HEK293T (cell line): ENCODE data around the gene LEFTY2.

Source experiments
- BHLHE40 ChIP-seq: fragments of 450-650 bp; IDR thresholded peaks from 2 replicates; pipeline ENCODE4 v1.6.1; 2016; ENCODE audit warnings: mild to moderate bottlenecking, moderate library complexity, borderline replicate concordance
- CTBP1 ChIP-seq: fragments of 450-650 bp; IDR thresholded peaks from 2 replicates; pipeline ENCODE4 v1.6.1; 2016; ENCODE audit warnings: borderline replicate concordance
- FOXK2 ChIP-seq: fragments of 450-650 bp; IDR thresholded peaks from 2 replicates; pipeline ENCODE4 v1.6.1; 2016; ENCODE audit warnings: mild to moderate bottlenecking
- FOXM1 ChIP-seq: fragments of 450-650 bp; IDR thresholded peaks from 2 replicates; pipeline ENCODE4 v1.6.1; 2017; ENCODE audit warnings: mild to moderate bottlenecking, borderline replicate concordance
- HDGF ChIP-seq: fragments of 450-650 bp; IDR thresholded peaks from 2 replicates; pipeline ENCODE4 v1.6.1; 2017; ENCODE audit warnings: antibody characterized with exemption, borderline replicate concordance
- NFRKB ChIP-seq: fragments of 450-650 bp; IDR thresholded peaks from 2 replicates; pipeline ENCODE4 v1.6.1; 2016; ENCODE audit warnings: mild to moderate bottlenecking, moderate library complexity
- PKNOX1 ChIP-seq: fragments of 450-650 bp; IDR thresholded peaks from 2 replicates; pipeline ENCODE4 v1.6.1; 2016
- SP1 ChIP-seq: fragments of 450-650 bp; IDR thresholded peaks from 2 replicates; pipeline ENCODE4 v1.6.1; 2017
- SUZ12 ChIP-seq: fragments of 450-650 bp; IDR thresholded peaks from 2 replicates; pipeline ENCODE4 v1.6.1; 2016; ENCODE audit warnings: mild to moderate bottlenecking
- TARDBP ChIP-seq: fragments of 450-650 bp; IDR thresholded peaks from 2 replicates; pipeline ENCODE4 v1.6.1; 2016
- ZNF384 ChIP-seq: fragments of 450-650 bp; IDR thresholded peaks from 2 replicates; pipeline ENCODE4 v1.6.1; 2016

GRCh38 chr1:225930566-225930965 lies 10.5 kb downstream of the LEFTY2 start:
- TF ChIP-seq FOXM1 = no peak
- TF ChIP-seq CTBP1 = no peak
- no peak for TF ChIP-seq FOXK2
- no peak for TF ChIP-seq ZNF384
- TF ChIP-seq SUZ12 = no peak
- no peak for TF ChIP-seq SP1
- TF ChIP-seq BHLHE40 = no peak
- no peak for TF ChIP-seq HDGF
- TF ChIP-seq TARDBP = no peak
- TF ChIP-seq PKNOX1 = no peak
- no peak for TF ChIP-seq NFRKB
